ENCODE measurements around the gene SLCO2A1.

SLCO2A1 gene

GRCh38 chr3:134028486-134029255 lies 1.1 kb downstream of the SLCO2A1 start:
- peak overlapping the region; percentile 58 for H3K4me3 ChIP-seq (ENCODE audit: low read depth, low read length)
- no peaks in the 10 kb centered on the region for H3K9me3 ChIP-seq (ENCODE audit: control insufficient read depth, insufficient read depth, low read depth, low read length)
- POLR2A ChIA-PET: no interaction called here
- CTCF ChIA-PET: interaction anchor here (0.9 kb wide), 1 partner anchor 185 kb away, joined by 3 read pairs; no protein-coding TSS in a partner anchor
- H3K4me1 ChIP-seq (ENCODE audit: control insufficient read depth, insufficient read depth, low read length): 0 out of 2 replicates have a peak, but pooled peaks cover 2% of the 10 kb centered on the region
- TF ChIP-seq MZF1 (tag by site-specific recombination; IDR thresholded peaks at IDR 0.05; ENCODE audit: borderline replicate concordance): peak; percentile 75; the same call in 1 of the 2 replicates
- TF ChIP-seq ZSCAN30 (tag by site-specific recombination; IDR thresholded peaks at IDR 0.05): no peak
- peak overlapping the region; percentile 70; the same call in 1 of the 2 replicates for H3K27ac ChIP-seq (ENCODE audit: extremely low read depth, low read depth, low read length)
- H3K36me3 ChIP-seq (ENCODE audit: control insufficient read depth in 2 of 2, insufficient read depth in 1 of 2, low read length in 2 of 2): no peaks in the 10 kb centered on the region

- Histone ChIP-seq H3K27ac (ENCODE audit: extremely low read depth, low read depth, low read length) (no peak overlapping the region), H3K36me3 (ENCODE audit: control insufficient read depth in 2 of 2, insufficient read depth in 1 of 2, low read length in 2 of 2) (no peaks in the 10 kb centered on the region), H3K4me3 (ENCODE audit: low read depth, low read length) (no peak overlapping the region), H3K9me3 (ENCODE audit: control insufficient read depth, insufficient read depth, low read depth, low read length) (no peaks in the 10 kb centered on the region), H3K4me1 (ENCODE audit: control insufficient read depth, insufficient read depth, low read length) (0 out of 2 replicates have a peak, but pooled peaks cover 2% of the 10 kb centered on the region)
- no peak for TF ChIP-seq KLF10 (tag by site-specific recombination; IDR thresholded peaks at IDR 0.05)
- TF ChIP-seq EGR2 (tag by site-specific recombination; IDR thresholded peaks at IDR 0.05; ENCODE audit: low read depth): no peak
- TF ChIP-seq GFI1B (tag by site-specific recombination; IDR thresholded peaks at IDR 0.05): no peak
- no peak for TF ChIP-seq ZNF561 (tag by site-specific recombination; IDR thresholded peaks at IDR 0.05; ENCODE audit: borderline replicate concordance)
- no peak for TF ChIP-seq ZNF549 (tag by site-specific recombination; IDR thresholded peaks at IDR 0.05)
- TF ChIP-seq REPIN1 (tag by site-specific recombination; IDR thresholded peaks at IDR 0.05; ENCODE audit: low read depth): no peak
- no peak for TF ChIP-seq SCRT2 (tag by site-specific recombination; IDR thresholded peaks at IDR 0.05)
- TF ChIP-seq RBAK (tag by site-specific recombination; IDR thresholded peaks at IDR 0.05): no peak
- TF ChIP-seq ZNF701 (tag by site-specific recombination; IDR thresholded peaks at IDR 0.05): no peak
- no peak for TF ChIP-seq ZBTB26 (tag by site-specific recombination; optimal IDR thresholded peaks at IDR 0.05)
- POLR2A ChIA-PET: no interaction called here
- CTCF ChIA-PET: interaction anchor here (0.9 kb wide), 1 partner anchor 186 kb away, joined by 3 read pairs; no protein-coding TSS in a partner anchor
These were observed 2.1 kb downstream of the SLCO2A1 start for GRCh38 chr3:134027631-134028030.

- POLR2A ChIA-PET: no interaction called here
- H3K4me3 ChIP-seq (ENCODE audit: low read depth, low read length): no peak overlapping the region
- TF ChIP-seq ZNF585B (tag by site-specific recombination; IDR thresholded peaks at IDR 0.05) (no peak), MZF1 (tag by site-specific recombination; IDR thresholded peaks at IDR 0.05; ENCODE audit: borderline replicate concordance) (no peak), TRIM28 (IDR thresholded peaks at IDR 0.05; ENCODE audit: borderline replicate concordance, low read length) (no peak), ZNF169 (tag by site-specific recombination; IDR thresholded peaks at IDR 0.05) (no peak), ZNF529 (tag by site-specific recombination; IDR thresholded peaks at IDR 0.05; ENCODE audit: insufficient replicate concordance) (no peak), ZNF423 (tag by site-specific recombination; IDR thresholded peaks at IDR 0.05) (no peak), OVOL3 (tag by site-specific recombination; IDR thresholded peaks at IDR 0.05) (no peak), INSM2 (tag by site-specific recombination; IDR thresholded peaks at IDR 0.05) (no peak), ZNF426 (tag by site-specific recombination; IDR thresholded peaks at IDR 0.05) (no peak), GLI2 (tag by site-specific recombination; IDR thresholded peaks at IDR 0.05; ENCODE audit: borderline replicate concordance, low read depth) (no peak), ZBTB49 (tag by site-specific recombination; IDR thresholded peaks at IDR 0.05; ENCODE audit: low read depth) (no peak), ZNF10 (tag by site-specific recombination; IDR thresholded peaks at IDR 0.05) (no peak)
- no peaks in the 10 kb centered on the region for H3K4me1 ChIP-seq (ENCODE audit: control insufficient read depth, insufficient read depth, low read length)
- no peak overlapping the region for H3K27ac ChIP-seq (ENCODE audit: extremely low read depth, low read depth, low read length)
- H3K9me3 ChIP-seq (ENCODE audit: control insufficient read depth, insufficient read depth, low read depth, low read length): no peaks in the 10 kb centered on the region
- CTCF ChIA-PET: no interaction called here
- no peaks in the 10 kb centered on the region for H3K36me3 ChIP-seq (ENCODE audit: control insufficient read depth in 2 of 2, insufficient read depth in 1 of 2, low read length in 2 of 2)
These were observed 9.5 kb downstream of the SLCO2A1 start for GRCh38 chr3:134020135-134020680.
